ENCODE measurements around the gene POLR2C. TPM values are rescaled to one million over a fixed set of nuclear protein-coding genes. Genes with fewer than 3 reads are reported as not detected.
A peak's percentile ranks its signal among the peaks of the same experiment; 100 is the strongest.

Gene POLR2C
- total and polyA plus RNA-seq, 2 of the 13 experiments (the other 11 are each of a cell fraction or from before 2014, with no cell fraction given): 104 to 216 TPM

DNA sequence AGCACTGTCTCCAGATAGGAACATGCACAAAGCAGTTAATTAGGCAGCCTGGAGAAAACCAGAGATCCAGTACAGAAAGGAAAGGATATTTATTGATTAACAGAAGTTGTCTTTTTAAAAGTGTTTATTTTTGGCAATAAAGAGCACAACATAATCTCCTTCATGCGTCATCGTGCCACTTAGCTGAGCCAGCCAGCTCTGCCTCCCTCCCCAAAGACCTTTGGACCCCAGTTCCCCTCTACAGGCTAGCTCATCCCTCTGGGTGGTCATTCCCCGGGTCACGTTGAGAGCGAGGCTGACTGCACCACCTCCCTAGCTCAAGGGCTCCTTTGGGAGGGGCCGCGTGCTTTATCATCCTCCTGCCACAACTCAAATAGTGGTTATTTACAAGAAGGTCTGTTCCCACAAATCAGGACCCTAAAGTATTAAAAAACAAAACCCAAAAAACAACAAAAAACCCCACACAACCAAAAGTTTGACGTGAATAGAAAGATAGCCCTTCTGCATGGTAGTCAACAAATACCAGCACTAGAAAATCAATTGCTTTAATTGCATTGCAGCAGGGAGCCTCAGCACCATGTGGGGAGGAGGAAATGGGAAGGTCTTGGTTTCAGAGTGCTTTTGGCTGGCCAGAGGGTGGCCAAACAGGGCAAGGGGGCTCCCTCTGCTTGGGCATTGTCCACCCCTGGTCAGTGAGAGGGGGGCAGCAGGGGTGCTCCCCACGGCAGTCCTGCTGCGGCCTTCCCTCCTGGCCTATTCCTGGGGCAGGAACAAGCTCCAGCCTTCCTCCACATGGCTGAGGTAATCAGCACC is 9.6 kb downstream of the POLR2C start (continued):
- TF ChIP-seq ZNF280B (CRISPR knock-in tag; IDR thresholded peaks at IDR 0.05; ENCODE audit: borderline replicate concordance): 0 out of 2 replicates have a peak, but pooled peaks have one; percentile 11
- 0 out of 2 replicates have a peak, but pooled peaks have one; percentile 33 for TF ChIP-seq WIZ (CRISPR knock-in tag; IDR thresholded peaks at IDR 0.05)
- peak; percentile 35; the same call in 1 of the 2 replicates for TF ChIP-seq SKIL (CRISPR knock-in tag; IDR thresholded peaks at IDR 0.05; ENCODE audit: borderline replicate concordance)
- no peak for TF ChIP-seq ZNF496 (CRISPR knock-in tag; IDR thresholded peaks at IDR 0.05; ENCODE audit: insufficient replicate concordance)
- TF ChIP-seq ZNF282 (IDR thresholded peaks at IDR 0.05; ENCODE audit: partially characterized antibody): no peak
- TF ChIP-seq, protein P1, sequence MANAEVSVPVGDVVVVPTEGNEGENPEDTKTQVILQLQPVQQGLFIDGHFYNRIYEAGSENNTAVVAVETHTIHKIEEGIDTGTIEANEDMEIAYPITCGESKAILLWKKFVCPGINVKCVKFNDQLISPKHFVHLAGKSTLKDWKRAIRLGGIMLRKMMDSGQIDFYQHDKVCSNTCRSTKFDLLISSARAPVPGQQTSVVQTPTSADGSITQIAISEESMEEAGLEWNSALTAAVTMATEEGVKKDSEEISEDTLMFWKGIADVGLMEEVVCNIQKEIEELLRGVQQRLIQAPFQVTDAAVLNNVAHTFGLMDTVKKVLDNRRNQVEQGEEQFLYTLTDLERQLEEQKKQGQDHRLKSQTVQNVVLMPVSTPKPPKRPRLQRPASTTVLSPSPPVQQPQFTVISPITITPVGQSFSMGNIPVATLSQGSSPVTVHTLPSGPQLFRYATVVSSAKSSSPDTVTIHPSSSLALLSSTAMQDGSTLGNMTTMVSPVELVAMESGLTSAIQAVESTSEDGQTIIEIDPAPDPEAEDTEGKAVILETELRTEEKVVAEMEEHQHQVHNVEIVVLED (CRISPR knock-in tag; IDR thresholded peaks at IDR 0.05; ENCODE audit: borderline replicate concordance): peak; percentile 62; the same call in 1 of the 2 replicates
- TF ChIP-seq MTA1 (CRISPR knock-in tag; IDR thresholded peaks at IDR 0.05; ENCODE audit: borderline replicate concordance): peak; percentile 53; the same call in 1 of the 2 replicates
- 0 out of 2 replicates have a peak, but pooled peaks have one; percentile 13 for TF ChIP-seq ZNF451 (CRISPR knock-in tag; IDR thresholded peaks at IDR 0.05)
- no peak for TF ChIP-seq ADNP (CRISPR knock-in tag; IDR thresholded peaks at IDR 0.05)
- peak; percentile 76; the same call in 1 of the 2 replicates for TF ChIP-seq RCOR2 (CRISPR knock-in tag; IDR thresholded peaks at IDR 0.05)
- TF ChIP-seq SAFB2 (CRISPR knock-in tag; IDR thresholded peaks at IDR 0.05; ENCODE audit: borderline replicate concordance, low read depth): peak; percentile 70; the same call in 1 of the 2 replicates
- TF ChIP-seq PAXIP1 (CRISPR knock-in tag; conservative IDR thresholded peaks at IDR 0.05): peak; percentile 96
- no peak; the same call in 1 of the 2 replicates for TF ChIP-seq ZNF136 (CRISPR knock-in tag; IDR thresholded peaks at IDR 0.05; ENCODE audit: low read depth)
- TF ChIP-seq, protein P2, sequence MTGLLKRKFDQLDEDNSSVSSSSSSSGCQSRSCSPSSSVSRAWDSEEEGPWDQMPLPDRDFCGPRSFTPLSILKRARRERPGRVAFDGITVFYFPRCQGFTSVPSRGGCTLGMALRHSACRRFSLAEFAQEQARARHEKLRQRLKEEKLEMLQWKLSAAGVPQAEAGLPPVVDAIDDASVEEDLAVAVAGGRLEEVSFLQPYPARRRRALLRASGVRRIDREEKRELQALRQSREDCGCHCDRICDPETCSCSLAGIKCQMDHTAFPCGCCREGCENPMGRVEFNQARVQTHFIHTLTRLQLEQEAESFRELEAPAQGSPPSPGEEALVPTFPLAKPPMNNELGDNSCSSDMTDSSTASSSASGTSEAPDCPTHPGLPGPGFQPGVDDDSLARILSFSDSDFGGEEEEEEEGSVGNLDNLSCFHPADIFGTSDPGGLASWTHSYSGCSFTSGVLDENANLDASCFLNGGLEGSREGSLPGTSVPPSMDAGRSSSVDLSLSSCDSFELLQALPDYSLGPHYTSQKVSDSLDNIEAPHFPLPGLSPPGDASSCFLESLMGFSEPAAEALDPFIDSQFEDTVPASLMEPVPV (CRISPR knock-in tag; IDR thresholded peaks at IDR 0.05): no peak
- no peak for TF ChIP-seq CAMTA2 (CRISPR knock-in tag; IDR thresholded peaks at IDR 0.05; ENCODE audit: borderline replicate concordance)
